ENCODE results near the gene LRRC28.

DNA sequence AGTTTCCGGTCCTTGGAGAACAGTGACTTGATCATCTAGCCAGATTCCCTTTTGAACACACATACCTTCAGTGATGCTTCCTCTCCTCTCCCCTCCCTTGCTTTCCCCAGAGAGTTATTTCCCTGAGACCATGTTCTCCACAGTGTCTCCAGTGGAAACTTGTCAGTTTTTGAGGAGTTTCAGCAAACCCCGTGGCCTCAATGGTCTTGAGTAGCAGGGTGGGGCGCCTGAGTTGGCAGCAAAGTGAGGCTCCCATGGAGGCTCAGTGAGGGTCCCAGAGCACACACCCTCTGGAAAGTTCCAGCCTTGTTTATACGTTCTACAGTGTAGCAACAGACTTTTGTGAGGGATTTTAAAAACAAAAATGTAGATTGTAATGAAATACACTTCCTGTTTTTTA is 135.1 kb downstream of the LRRC28 start:
- TF ChIP-seq POLR2AphosphoS5 (IDR thresholded peaks at IDR 0.05; ENCODE audit: low read depth, low read length) (no peak), POLR2A (IDR thresholded peaks at IDR 0.05; ENCODE audit: low read depth, low read length) (no peak)
